IMR-90 (cell line): ENCODE results near the gene TVP23A. TPM values are rescaled to one million over a fixed set of nuclear protein-coding genes. Genes with fewer than 3 reads are reported as not detected.

Experiments
- ATAC-seq: fragments of 200-7000 bp; cut with Tn5 transposase; 2 replicates; pipeline ENCODE4 v1.9.1; 2020; ENCODE audit warnings: low read depth, mild to moderate bottlenecking, moderate library complexity
- BruUV-seq: library from RNA; stranded (reverse); fragments of 400-500 nt; replicated peaks from 2 replicates; lab custom pipeline; 2021; lab: Mats Ljungman, UMichigan
- CTCF ChIA-PET: fragments of 300-600 bp; formaldehyde crosslinking; extraction: SDS; loops from one replicate; lab custom pipeline; 2021; ENCODE audit warnings: antibody characterized with exemption; lab: Yijun Ruan, JAX
- POLR2A ChIA-PET: fragments of 300-600 bp; sonication (Branson Sonifier 250); formaldehyde crosslinking; loops from one replicate; lab custom pipeline; 2022; ENCODE audit warnings: antibody characterized with exemption; ENCODE audit not compliant: unreplicated experiment; lab: Charles Lee
- DNase-seq: peaks from one replicate; pipeline ENCODE4 v3.0.0; 2013
- H2AFZ ChIP-seq: replicated peaks from 2 replicates; pipeline ENCODE3; 2013; ENCODE audit warnings: low read length, mild to moderate bottlenecking; ENCODE audit not compliant: poor library complexity
- H2AK5ac ChIP-seq: 2 replicates; pipeline ENCODE4 v1.6.1; 2013; ENCODE audit warnings: low read depth, low read length, inconsistent platforms
- H2AK9ac ChIP-seq: replicated peaks from 2 replicates; pipeline ENCODE3; 2013; ENCODE audit warnings: mild to moderate bottlenecking, low read depth, low read length, moderate library complexity; ENCODE audit not compliant: poor library complexity
- H2BK120ac ChIP-seq: 2 replicates; pipeline ENCODE4 v1.6.1; 2013; ENCODE audit warnings: low read depth, low read length, inconsistent platforms
- H2BK15ac ChIP-seq: 3 replicates; pipeline ENCODE4 v1.6.1; 2013; ENCODE audit warnings: low read depth, low read length, inconsistent platforms
- H2BK20ac ChIP-seq: 2 replicates; pipeline ENCODE4 v1.6.1; 2013; ENCODE audit warnings: low read depth, mild to moderate bottlenecking, inconsistent platforms, low read length, moderate library complexity
- H2BK5ac ChIP-seq: 2 replicates; pipeline ENCODE4 v1.6.1; 2013; ENCODE audit warnings: mild to moderate bottlenecking, low read depth, low read length, inconsistent platforms; ENCODE audit not compliant: poor library complexity, severe bottlenecking
- H3K14ac ChIP-seq: replicated peaks from 2 replicates; pipeline ENCODE4 v1.6.1; 2013; ENCODE audit warnings: low read depth, low read length, inconsistent platforms
- H3K18ac ChIP-seq: 2 replicates; pipeline ENCODE4 v1.6.1; 2013; ENCODE audit warnings: low read depth, low read length, control low read depth
- H3K23ac ChIP-seq: 2 replicates; pipeline ENCODE4 v1.6.1; 2013; ENCODE audit warnings: low read depth, low read length, inconsistent platforms
- H3K27ac ChIP-seq: 2 replicates; pipeline ENCODE4 v1.5.1; 2013; ENCODE audit warnings: mild to moderate bottlenecking, control low read depth, low read length; ENCODE audit not compliant: insufficient read depth
- H3K27me3 ChIP-seq: 2 replicates; pipeline ENCODE4 v1.6.1; 2013; ENCODE audit warnings: low read length; ENCODE audit not compliant: control insufficient read depth, insufficient read depth
- H3K36me3 ChIP-seq: 2 replicates; pipeline ENCODE4 v1.6.1; 2013; ENCODE audit warnings: low read length, mixed read lengths; ENCODE audit not compliant: control insufficient read depth, insufficient read depth
- H3K4ac ChIP-seq: 2 replicates; pipeline ENCODE4 v1.6.1; 2013; ENCODE audit warnings: low read depth, low read length, inconsistent platforms
- H3K4me1 ChIP-seq: 2 replicates; pipeline ENCODE4 v1.6.1; 2013; ENCODE audit warnings: low read length, mixed read lengths; ENCODE audit not compliant: control insufficient read depth, insufficient read depth
- H3K4me2 ChIP-seq: 2 replicates; pipeline ENCODE4 v1.6.1; 2013; ENCODE audit warnings: low read depth, mild to moderate bottlenecking, control low read depth, low read length, moderate library complexity
- H3K4me3 ChIP-seq: 2 replicates; pipeline ENCODE4 v1.5.1; 2013; ENCODE audit warnings: low read depth, mild to moderate bottlenecking, control low read depth, low read length, moderate library complexity; ENCODE audit not compliant: insufficient read depth
- H3K56ac ChIP-seq: 2 replicates; pipeline ENCODE4 v1.6.1; 2013; ENCODE audit warnings: low read length, inconsistent platforms; ENCODE audit not compliant: insufficient read depth; ENCODE audit errors: extremely low read depth
- H3K79me1 ChIP-seq, 2 experiments: 2 replicates each; pipeline ENCODE4 v1.6.1; 2013; ENCODE audit warnings: low read length in 2 of 2, inconsistent platforms in 1 of 2, low read depth in 1 of 2
- H3K9ac ChIP-seq: 2 replicates; pipeline ENCODE4 v1.6.1; 2013; ENCODE audit warnings: low read depth, low read length, control low read depth
- H3K9me1 ChIP-seq: 2 replicates; pipeline ENCODE4 v1.6.1; 2013; ENCODE audit warnings: low read length, inconsistent platforms; ENCODE audit not compliant: insufficient read depth
- H3K9me3 ChIP-seq: 2 replicates; pipeline ENCODE4 v1.6.1; 2013; ENCODE audit warnings: low read length; ENCODE audit not compliant: control insufficient read depth, insufficient read depth
- H4K20me1 ChIP-seq: 2 replicates; pipeline ENCODE4 v1.6.1; 2013; ENCODE audit warnings: low read length, inconsistent platforms; ENCODE audit not compliant: insufficient read depth
- H4K5ac ChIP-seq: 2 replicates; pipeline ENCODE4 v1.6.1; 2013; ENCODE audit warnings: mild to moderate bottlenecking, low read depth, low read length, control low read depth
- H4K8ac ChIP-seq, 2 experiments: 2 replicates each; pipeline ENCODE4 v1.6.1; 2013; ENCODE audit warnings: low read depth in 2 of 2, low read length in 2 of 2, control low read depth in 1 of 2, inconsistent platforms in 1 of 2
- H4K91ac ChIP-seq: 2 replicates; pipeline ENCODE4 v1.6.1; 2013; ENCODE audit warnings: low read depth, low read length, inconsistent platforms; ENCODE audit not compliant: insufficient read depth
- BHLHE40 ChIP-seq: fragments of 150-350 bp; IDR thresholded peaks from 2 replicates; pipeline ENCODE4 v1.6.1; 2016; ENCODE audit warnings: mild to moderate bottlenecking, low read depth, low read length
- CEBPB ChIP-seq: IDR thresholded peaks from 2 replicates; pipeline ENCODE4 v1.6.1; 2012; ENCODE audit warnings: low read depth, low read length, improper control_type of control experiment
- CHD1 ChIP-seq: IDR thresholded peaks from 2 replicates; pipeline ENCODE4 v1.6.1; 2012; ENCODE audit warnings: low read depth, low read length, improper control_type of control experiment
- CTCF ChIP-seq: conservative IDR thresholded peaks from 2 replicates; pipeline ENCODE4 v1.5.1; 2012; ENCODE audit warnings: mild to moderate bottlenecking, low read depth, low read length, improper control_type of control experiment
- ELK1 ChIP-seq: fragments of 150-350 bp; IDR thresholded peaks from 2 replicates; pipeline ENCODE4 v1.6.1; 2016; ENCODE audit warnings: low read depth, mild to moderate bottlenecking, low read length, moderate library complexity, borderline replicate concordance
- FOS ChIP-seq: fragments of 150-350 bp; IDR thresholded peaks from 2 replicates; pipeline ENCODE4 v1.6.1; 2016; ENCODE audit warnings: low read depth, low read length
- MAFK ChIP-seq: IDR thresholded peaks from 2 replicates; pipeline ENCODE4 v1.6.1; 2012; ENCODE audit warnings: low read depth, low read length, improper control_type of control experiment
- MAZ ChIP-seq: IDR thresholded peaks from 2 replicates; pipeline ENCODE4 v1.6.1; 2012; ENCODE audit warnings: low read depth, mild to moderate bottlenecking, low read length, improper control_type of control experiment, moderate library complexity, borderline replicate concordance
- MXI1 ChIP-seq: IDR thresholded peaks from 2 replicates; pipeline ENCODE4 v1.6.1; 2012; ENCODE audit warnings: low read depth, mild to moderate bottlenecking, low read length, moderate library complexity, borderline replicate concordance
- NFE2L2 ChIP-seq: fragments of 150-350 bp; IDR thresholded peaks from 2 replicates; pipeline ENCODE4 v1.6.1; 2016; ENCODE audit warnings: low read depth, mild to moderate bottlenecking, low read length
- POLR2A ChIP-seq: IDR thresholded peaks from 2 replicates; pipeline ENCODE4 v1.6.1; 2012; ENCODE audit warnings: mild to moderate bottlenecking, low read depth, low read length
- RAD21 ChIP-seq: IDR thresholded peaks from 2 replicates; pipeline ENCODE4 v1.6.1; 2012; ENCODE audit warnings: low read length, improper control_type of control experiment
- RCOR1 ChIP-seq: IDR thresholded peaks from 2 replicates; pipeline ENCODE4 v1.6.1; 2012; ENCODE audit warnings: mild to moderate bottlenecking, low read length, improper control_type of control experiment; ENCODE audit not compliant: insufficient replicate concordance
- RFX5 ChIP-seq: IDR thresholded peaks from 2 replicates; pipeline ENCODE4 v1.8.0; 2012; ENCODE audit warnings: low read depth, mild to moderate bottlenecking, low read length, moderate library complexity
- SMC3 ChIP-seq: fragments of 150-350 bp; IDR thresholded peaks from 2 replicates; pipeline ENCODE4 v1.6.1; 2016; ENCODE audit warnings: low read depth, mild to moderate bottlenecking, antibody characterized with exemption, low read length, moderate library complexity
- USF2 ChIP-seq: fragments of 150-350 bp; IDR thresholded peaks from 2 replicates; pipeline ENCODE4 v1.6.1; 2017; ENCODE audit warnings: mild to moderate bottlenecking, antibody characterized with exemption, low read length, low read depth
- WGBS, 2 experiments: methylation state at CpG; one replicate each; pipeline versions ENCODE4 v1.1.5 to v1.1.7; 2013; ENCODE audit warnings: missing lambda C conversion rate in 2 of 2; ENCODE audit not compliant: insufficient read length in 1 of 2; ENCODE audit errors: extremely low coverage in 2 of 2; 5-methylcytosine and 5-hydroxymethylcytosine counted together
- dilution Hi-C: fragments of 300-500 bp; cut with HindIII; formaldehyde crosslinking; loops from one replicate; pipeline ENCODE4 v1.14.3; 2018; ENCODE audit warnings: low sequenced_read_pairs; ENCODE audit not compliant: unreplicated experiment
- in situ Hi-C: fragments of 300-500 bp; cut with MboI; formaldehyde crosslinking; loops from 3 replicates; pipeline ENCODE4 v1.14.3; 2019; ENCODE audit warnings: low sequenced_read_pairs, inconsistent platforms, mixed read lengths
- intact Hi-C: fragments of 100-400 bp; cut with micrococcal nuclease; formaldehyde crosslinking; loops from 2 replicates; pipeline ENCODE4 v1.10.0; 2022
- polyA plus RNA-seq, 3 experiments: library from polyadenylated mRNA; depleted of rRNA; stranded (reverse); fragments of >200 nt; gene quantifications; 2 replicates each; pipeline ENCODE4 v1.2.3, GENCODE V29; 2012; ENCODE audit warnings: low replicate concordance in 1 of 3
- total RNA-seq: library from RNA; depleted of rRNA; stranded (reverse); fragments of >200 nt; gene quantifications from 2 replicates; pipeline ENCODE4 v1.2.3, GENCODE V29; 2012

TVP23A gene
- total and polyA plus RNA-seq, 2 of the 4 experiments (the other 2 are of a cell fraction): not detected

DNA sequence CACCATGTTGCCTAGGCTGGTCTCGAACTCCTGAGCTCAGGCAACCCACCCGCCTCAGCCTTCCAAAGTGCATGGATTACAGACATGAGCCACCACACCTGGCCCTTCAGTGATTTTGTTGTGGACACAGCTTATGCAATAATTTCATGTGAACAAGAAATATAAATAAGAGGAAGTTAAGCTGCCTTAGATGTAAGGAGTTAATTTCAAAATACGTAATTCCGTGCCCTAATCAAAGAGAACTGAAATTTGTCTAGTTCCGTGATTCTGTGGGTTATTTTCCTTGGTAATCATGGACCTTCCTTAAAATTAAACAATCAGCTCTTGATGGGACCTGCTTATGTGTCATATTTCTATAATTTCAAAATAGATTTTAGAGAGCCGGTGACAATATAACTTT is 11.9 kb downstream of the TVP23A start:
- H3K27me3 ChIP-seq: peaks cover 12% of the 10 kb centered on the region
- ATAC-seq (no peak), DNase-seq (no peak)
- H2BK5ac ChIP-seq: no peak overlapping the region
- no peak overlapping the region for H4K8ac ChIP-seq
- no peak overlapping the region for H2AK5ac ChIP-seq
- no peak overlapping the region for H3K4ac ChIP-seq
- H3K4me1 ChIP-seq: no peaks in the 10 kb centered on the region
- no peaks in the 10 kb centered on the region for H3K79me1 ChIP-seq
- WGBS, 2 experiments: no CpG with 5 or more reads among the region's 6 CpGs
- H4K91ac ChIP-seq: no peak overlapping the region
- no peak overlapping the region for H2AK9ac ChIP-seq
- no TSS peak for BruUV-seq
- no peaks in the 10 kb centered on the region for H4K20me1 ChIP-seq
- in situ Hi-C loops: no loop called here
- no peak overlapping the region for H3K14ac ChIP-seq
- H3K36me3 ChIP-seq: no peaks in the 10 kb centered on the region
- dilution Hi-C loops: no loop called here
- no peak overlapping the region for H3K56ac ChIP-seq
- no peak overlapping the region for H2AFZ ChIP-seq
- H3K4me3 ChIP-seq: no peak overlapping the region
- TF ChIP-seq SMC3 (no peak), CHD1 (no peak), MXI1 (no peak), BHLHE40 (no peak), RCOR1 (no peak), MAFK (no peak), POLR2A (no peak), CTCF (no peak), ELK1 (no peak), RAD21 (no peak), FOS (no peak), USF2 (no peak), MAZ (no peak), NFE2L2 (no peak), RFX5 (no peak), CEBPB (no peak)
- H3K9me1 ChIP-seq: no peaks in the 10 kb centered on the region
- no peak overlapping the region for H3K4me2 ChIP-seq
- no peak overlapping the region for H2BK120ac ChIP-seq
- no peak overlapping the region for H2BK15ac ChIP-seq
- no peak overlapping the region for H3K27ac ChIP-seq
- no peak overlapping the region for H2BK20ac ChIP-seq
- H3K9me3 ChIP-seq: no peaks in the 10 kb centered on the region
- ChIA-PET POLR2A (no interaction called here), CTCF (interaction anchor here (0.6 kb wide), 1 partner anchor 50 kb away, joined by 3 read pairs; no protein-coding TSS in a partner anchor)
- H4K5ac ChIP-seq: no peak overlapping the region
- intact Hi-C loops: no loop called here
- no peak overlapping the region for H3K18ac ChIP-seq
- H3K23ac ChIP-seq: no peak overlapping the region
- no peak overlapping the region for H3K9ac ChIP-seq
